HG03025 (cell line): ENCODE data around the gene MUC2.
"Not testable (repeated sequence)": the region's sequence is repeated elsewhere in the genome, so short reads cannot be mapped to it uniquely, and the experiment has no call there.

ENCODE experiments used
- ATAC-seq: cut with Tn5 transposase; IDR thresholded peaks from one replicate; pipeline ENCODE4 v1.9.1; 2021; ENCODE audit warnings: mild to moderate bottlenecking, moderate library complexity; ENCODE audit not compliant: unreplicated experiment, low FRiP score

Gene MUC2

DNA sequence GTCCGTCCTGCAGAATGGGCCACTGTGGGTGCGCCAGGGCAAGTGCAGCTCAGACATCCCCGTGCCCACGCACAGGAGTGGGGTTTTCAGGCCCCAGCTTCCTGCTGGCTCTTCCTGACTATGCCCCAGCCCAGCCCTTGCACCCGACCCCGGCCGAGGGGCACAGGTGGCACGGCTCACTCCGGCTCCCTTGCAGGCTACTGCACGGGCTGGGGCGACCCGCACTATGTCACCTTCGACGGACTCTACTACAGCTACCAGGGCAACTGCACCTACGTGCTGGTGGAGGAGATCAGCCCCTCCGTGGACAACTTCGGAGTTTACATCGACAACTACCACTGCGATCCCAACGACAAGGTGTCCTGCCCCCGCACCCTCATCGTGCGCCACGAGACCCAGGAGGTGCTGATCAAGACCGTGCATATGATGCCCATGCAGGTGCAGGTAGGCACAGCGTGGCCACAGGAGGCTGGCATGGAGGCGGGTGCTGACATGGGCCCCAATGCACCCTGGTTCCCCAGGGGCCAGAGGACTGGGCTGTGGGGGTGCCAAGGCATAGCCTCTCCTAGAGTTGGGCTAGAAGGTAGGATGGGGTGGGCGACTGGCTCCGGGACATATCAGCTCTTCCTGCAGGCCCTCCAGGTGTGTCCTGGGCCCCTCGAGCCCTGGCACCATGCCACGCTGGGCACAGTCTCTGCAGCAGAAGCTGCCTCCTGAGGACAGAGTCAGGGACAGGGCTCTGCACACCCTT, 27.7 kb downstream of the MUC2 start:
- no peak for ATAC-seq

DNA sequence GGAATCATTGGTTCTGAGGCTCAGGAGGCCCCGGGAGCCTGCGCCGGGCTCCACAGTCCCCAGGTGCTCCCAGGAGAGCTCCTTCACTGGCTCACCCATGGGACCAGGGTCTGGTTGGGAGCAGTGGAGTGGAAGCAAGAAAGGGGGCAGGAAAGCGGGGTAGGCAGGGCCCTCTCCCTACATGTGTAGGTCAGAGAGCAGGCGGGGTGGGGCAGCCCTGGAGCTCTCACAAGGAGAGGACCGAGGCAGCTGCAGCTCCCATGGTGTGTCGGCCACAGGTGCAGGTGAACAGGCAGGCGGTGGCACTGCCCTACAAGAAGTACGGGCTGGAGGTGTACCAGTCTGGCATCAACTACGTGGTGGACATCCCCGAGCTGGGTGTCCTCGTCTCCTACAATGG, 28.3 kb downstream of the MUC2 start:
- no peak for ATAC-seq

DNA sequence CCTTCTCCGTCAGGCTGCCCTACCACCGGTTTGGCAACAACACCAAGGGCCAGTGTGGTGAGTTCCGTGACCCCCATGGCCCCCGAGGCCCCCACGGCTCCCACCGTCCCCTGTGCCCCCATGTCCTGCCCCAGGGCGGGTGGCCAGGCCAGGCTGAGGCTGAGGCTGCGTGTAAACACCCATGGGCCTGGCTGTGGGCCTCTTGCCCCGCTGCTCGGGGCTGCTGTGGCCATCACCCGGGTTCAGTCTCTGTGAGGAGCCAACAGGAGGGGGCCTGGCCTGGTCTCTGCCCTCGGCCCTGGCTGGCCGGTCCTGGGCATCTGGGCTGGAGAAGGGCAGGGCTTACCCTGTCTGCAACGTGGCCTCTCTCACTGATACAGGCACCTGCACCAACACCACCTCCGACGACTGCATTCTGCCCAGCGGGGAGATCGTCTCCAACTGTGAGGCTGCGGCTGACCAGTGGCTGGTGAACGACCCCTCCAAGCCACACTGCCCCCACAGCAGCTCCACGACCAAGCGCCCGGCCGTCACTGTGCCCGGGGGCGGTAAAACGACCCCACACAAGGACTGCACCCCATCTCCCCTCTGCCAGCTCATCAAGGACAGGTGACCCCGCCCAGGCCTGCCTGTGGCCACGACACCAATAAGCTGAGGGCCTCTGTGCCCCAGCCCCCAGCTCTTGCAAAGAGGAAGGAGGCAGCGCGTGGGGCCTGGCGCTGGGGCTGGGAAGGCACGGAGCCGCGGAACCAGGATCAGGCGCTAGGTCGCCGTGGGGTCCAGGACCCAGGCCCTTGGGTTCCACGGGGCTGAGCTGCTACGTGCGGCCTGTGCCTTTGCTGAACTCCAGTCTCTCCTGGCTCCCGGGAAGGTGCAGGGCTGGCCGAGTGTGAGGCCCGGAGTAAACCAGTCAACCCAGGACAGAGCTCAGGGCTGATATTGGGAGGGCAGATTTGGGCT, 29.0 kb downstream of the MUC2 start:
- no peak for ATAC-seq

DNA sequence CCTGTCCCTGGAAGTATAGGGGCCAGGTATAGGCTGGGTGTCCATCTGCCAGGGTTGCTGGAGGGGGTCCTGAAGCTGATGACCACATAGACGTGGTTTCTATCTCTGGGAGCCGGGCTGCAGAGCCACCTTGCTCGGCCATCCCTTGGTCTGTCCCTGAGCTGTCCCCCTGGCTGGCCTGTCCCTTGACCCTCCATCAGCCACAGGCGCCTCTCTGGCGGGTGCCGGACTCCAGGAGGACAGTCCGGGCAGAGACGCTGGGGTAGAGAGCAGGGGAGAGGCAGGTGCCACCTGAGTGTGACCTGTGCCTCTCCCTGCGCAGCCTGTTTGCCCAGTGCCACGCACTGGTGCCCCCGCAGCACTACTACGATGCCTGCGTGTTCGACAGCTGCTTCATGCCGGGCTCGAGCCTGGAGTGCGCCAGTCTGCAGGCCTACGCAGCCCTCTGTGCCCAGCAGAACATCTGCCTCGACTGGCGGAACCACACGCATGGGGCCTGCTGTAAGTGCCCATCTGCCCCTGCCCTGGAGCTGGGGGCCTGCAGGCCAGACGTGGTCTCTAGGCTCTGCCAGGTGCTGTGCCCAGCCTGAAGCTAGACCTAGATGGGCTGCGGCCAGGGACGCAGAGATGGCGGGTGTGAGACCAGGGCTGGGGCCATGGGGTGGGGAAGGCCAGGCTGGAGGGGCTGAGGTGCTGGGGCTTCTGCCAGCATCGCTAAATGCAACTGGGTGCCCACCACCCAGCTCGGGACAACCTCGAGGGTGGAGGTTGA, 29.9 kb downstream of the MUC2 start:
- ATAC-seq: no peak

DNA sequence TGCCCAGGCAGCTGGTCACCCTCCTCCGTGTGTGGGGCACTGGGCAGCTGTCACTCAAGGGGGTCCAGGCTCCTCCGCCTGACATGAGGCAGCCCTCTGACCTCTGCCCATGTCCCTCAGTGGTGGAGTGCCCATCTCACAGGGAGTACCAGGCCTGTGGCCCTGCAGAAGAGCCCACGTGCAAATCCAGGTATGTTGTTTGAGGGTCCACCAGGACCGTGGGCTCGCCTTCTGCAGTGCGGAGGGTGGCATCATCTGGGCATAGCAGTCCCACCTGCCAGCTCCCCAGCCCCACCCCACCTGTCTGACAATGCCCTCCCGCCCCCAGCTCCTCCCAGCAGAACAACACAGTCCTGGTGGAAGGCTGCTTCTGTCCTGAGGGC, 30.5 kb downstream of the MUC2 start:
- no peak for ATAC-seq

DNA sequence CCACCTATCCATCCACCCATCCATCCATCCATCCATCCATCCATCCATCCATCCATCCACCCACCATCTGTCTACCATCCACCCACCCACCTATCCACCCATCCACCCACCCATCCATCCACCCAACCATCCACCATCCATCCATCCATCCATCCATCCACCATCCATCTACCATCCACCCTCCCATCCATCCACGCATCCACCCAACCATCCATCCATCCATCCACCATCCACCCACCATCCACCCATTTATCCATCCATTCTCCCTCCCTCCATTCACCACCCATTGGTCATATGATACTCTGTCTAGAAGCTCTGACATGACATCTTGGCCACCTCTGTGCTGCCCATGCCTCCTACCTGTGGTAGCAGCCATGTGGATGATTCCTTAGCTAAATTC, 31.7 kb downstream of the MUC2 start:
- ATAC-seq: no peak

DNA sequence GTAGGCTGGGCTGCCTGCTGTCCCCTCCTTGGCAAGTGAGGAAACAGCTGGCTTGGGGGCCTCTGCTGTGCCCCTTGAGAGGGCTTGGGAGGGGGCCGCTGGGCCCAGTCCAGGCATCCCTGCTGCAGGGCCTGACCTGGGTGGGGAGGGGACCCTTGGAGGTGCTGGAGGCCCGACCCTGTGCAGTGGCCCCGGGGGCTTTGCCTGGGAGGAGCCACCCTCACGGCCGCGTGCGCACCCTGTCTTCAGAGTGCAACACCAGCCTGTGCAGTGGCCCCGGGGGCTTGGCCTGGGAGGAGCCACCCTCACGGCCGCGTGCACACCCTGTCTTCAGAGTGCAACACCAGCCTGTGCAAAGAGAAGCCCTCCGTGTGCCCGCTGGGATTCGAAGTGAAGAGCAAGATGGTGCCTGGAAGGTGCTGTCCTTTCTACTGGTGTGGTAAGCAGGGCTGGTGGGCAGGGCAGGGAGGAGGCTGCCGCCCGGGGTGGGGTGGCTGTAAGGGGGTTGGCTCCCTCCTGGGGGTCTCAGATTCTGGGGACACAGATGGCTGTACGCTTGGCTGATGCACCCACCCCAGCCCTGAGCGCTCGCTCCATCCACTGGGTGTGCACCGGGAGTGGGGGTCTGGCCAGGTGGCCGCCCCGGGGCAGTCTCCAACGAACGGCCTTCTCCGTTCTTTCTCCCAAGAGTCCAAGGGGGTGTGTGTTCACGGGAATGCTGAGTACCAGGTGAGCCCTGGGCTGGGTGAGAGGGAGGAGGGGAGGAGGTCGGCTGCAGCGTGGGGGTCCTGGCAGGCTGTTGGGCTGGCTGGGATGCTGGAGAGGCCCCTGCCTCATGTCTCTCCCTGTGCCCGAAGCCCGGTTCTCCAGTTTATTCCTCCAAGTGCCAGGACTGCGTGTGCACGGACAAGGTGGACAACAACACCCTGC, 32.9 kb downstream of the MUC2 start:
- no peak for ATAC-seq

DNA sequence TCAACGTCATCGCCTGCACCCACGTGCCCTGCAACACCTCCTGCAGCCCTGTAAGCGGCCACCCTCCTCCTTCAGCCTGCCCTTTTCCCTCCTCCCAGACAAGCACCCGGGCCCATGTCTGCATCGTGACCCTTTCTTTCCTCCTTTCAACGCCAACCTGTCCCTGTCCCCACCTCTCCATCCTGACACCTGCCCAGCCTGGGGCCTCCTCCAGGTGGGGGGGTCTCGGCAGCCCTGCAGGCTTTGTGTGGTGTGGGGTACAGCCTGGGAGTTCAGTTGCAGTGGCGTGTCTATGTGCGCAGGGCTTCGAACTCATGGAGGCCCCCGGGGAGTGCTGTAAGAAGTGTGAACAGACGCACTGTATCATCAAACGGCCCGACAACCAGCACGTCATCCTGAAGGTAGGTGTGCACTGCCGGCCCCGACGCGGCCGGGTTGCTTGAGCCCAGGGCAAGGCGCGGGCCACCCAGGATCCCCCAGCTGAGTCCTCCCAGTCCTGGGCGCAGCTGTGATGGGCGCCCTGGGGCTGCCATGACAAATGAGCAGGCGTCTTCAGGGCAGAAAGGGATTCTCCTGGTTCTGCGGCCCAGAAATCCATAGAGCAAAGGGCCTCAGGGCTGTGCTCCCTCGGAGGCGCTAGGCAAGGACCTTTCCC, 33.7 kb downstream of the MUC2 start:
- ATAC-seq: no peak

DNA sequence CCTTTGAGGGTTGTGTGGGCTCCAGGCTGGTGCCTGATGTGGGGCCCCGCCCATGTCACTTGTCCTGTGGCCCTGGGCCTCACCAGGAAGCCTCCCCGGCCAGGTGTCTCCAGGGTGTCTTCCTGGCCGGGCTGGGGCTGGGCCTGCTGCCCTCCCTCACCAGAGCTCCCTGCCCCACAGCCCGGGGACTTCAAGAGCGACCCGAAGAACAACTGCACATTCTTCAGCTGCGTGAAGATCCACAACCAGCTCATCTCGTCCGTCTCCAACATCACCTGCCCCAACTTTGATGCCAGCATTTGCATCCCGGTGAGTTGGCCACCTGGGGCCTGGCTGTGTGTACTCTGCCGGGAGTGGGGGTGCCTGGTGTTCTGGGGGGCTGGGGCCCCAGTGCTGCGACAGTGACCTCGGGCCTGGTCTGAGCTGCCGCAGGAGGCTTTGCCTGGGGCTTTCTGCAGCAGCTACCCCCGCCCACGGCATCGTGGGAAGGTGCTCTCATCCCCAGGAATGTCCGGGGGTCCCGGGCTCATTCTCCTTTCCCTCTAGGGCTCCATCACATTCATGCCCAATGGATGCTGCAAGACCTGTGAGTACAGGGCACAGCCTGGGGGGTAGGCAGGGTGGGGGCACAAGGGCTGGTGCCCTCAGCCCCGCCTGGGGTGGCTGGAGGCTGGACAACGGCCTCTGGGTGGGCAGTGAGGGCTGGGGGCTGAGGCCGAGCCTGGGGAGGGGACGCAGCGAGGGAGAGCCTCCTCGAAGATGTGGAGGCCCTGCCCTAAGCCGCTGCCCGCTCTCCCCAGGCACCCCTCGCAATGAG, 34.6 kb downstream of the MUC2 start:
- ATAC-seq: no peak

DNA sequence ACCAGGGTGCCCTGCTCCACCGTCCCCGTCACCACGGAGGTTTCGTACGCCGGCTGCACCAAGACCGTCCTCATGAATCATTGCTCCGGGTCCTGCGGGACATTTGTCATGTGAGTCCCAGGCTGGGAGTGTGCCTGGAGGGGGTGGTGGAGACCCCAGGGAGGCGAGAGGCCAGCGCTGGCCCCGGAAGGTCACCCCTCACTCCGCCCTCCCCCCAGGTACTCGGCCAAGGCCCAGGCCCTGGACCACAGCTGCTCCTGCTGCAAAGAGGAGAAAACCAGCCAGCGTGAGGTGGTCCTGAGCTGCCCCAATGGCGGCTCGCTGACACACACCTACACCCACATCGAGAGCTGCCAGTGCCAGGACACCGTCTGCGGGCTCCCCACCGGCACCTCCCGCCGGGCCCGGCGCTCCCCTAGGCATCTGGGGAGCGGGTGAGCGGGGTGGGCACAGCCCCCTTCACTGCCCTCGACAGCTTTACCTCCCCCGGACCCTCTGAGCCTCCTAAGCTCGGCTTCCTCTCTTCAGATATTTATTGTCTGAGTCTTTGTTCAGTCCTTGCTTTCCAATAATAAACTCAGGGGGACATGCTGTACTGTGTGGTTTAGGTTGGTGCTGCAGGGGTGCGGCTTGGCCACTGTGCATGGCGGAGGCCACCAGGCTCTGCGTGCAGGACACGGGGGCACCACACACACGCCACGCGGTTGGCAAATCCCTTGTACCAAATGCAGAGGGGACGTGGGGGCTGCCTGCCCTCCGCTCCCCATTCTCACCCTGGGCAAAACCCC, 35.4 kb downstream of the MUC2 start:
- no peak for ATAC-seq

DNA sequence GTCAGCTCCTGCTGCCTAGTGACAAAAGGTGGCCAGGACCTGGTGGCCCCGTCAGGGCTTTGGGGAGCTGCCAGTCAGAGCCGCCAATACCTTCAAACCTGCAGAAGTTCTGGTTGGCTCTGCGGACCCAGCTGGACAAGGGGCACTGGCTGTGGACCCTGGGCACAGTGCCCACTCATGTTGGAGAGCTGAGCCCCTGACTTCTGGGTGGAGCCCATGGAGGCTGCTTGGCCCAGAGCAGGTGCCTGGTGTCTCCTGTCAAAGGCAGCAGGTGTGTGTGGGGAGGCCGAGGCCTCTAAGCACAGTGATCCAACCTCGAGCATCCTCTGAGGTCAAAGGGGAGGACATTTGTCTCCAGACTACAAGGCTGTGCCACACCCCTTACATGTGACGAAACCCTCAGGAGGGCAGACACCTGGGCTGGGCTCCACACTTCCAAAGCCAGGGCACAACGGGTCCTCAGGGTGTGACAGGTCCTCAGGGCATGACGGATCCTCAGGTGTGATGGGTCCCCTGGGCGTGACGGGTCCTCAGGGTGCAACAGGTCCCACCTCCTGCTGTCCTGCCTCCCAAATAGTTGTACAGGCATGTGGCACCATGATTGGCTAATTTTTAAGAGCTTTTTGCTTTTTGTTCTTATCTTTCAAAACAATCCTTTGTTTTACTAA, 37.0 kb downstream of the MUC2 start:
- no peak for ATAC-seq

DNA sequence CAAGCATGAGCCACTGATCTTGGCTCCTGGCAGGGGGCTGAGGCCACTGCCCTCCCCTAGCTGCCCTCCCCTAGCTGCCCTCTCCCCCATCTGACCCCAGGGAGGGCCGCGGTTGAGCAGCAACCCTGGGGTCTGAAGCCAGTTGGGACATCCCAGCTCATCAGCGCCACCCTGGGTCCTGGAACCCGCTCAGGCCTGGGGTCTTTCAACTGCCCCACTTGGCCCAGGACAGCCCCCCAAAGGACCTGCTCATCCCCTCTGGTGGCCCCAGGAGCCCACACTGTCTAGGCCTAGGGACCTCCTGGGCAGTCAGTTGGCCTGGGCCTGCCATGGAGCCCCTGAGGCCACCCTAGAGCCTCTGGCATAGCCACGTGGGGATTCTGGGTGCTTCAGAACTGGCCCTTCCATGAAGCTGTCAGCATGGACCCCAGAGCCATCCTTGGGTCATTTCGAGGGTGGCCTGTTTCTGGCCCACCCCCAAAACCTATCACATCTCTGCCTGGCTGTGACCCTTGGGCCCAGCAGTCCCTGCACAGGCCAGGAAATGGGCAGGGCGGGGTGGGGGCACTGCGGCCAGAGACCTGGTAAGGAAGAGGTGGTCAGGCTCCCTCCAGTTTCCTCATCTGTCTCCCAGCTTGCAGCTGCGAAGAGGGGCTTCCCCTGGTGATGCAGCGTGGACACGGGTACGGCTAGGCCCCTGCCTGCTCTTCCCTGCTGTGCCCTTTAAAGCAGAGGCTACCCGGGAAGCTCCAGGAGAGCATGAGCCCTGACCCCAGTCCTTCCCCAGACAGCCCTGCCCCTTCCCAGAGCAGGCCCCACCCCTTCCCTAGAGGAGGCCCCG, 37.9 kb downstream of the MUC2 start:
- ATAC-seq: no peak

DNA sequence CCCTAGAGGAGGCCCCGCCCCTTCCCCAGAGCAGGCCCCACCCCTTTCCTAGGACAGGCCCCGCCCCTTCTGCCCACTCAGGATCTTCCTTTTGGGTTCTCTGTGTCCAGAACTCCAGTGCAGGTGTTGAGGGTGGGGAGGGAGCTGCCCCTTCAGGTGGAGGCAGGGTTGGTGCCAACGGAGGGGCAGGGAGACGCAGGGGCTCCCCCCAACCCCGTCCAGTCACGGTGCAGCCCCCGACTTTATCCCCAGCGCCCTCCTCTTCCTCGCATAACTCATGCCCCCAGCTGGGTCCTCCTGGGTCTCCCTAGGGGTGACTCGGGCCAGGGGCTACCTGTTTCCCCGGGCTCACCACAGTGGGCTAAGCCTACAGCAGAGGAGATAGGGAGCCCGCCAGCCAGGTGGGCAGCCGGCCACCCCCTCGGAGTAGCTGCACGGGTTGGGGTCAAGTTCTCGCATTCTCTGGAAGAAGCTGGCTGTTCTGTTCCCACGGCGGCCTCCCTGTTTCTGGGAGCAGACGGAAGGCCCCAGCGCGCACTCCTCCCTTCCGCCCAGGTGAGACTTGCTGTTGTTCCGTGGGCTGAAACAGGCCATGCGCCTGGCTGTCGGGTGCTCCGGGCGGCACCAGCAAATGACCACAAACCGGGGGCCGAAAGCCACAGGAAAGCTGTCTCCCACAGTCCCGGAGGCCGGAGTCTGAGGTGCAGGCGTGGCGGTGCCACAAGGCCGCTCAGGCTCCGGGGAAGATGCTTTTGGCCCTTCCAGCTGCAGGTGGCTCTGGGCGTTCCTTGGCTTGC, 38.9 kb downstream of the MUC2 start:
- no peak for ATAC-seq

DNA sequence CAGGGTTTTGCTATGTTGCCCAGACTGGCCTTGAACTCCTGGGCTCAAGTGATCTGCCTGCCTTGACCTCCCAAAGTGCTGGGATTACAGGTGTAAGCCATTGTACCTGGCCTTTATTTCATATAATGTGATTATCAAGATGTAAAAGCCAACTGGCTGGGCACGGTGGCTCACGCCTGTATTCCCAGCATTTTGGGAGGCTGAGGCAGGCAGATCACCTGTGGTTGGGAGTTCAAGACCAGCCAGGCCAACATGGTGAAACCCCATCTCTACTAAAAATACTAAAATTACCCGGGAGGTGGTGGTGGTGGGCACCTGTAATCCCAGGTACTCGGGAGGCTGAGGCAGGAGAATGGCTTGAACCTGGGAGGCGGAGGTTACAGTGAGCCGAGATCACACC, 40.6 kb downstream of the MUC2 start:
- not testable (repeated sequence) for ATAC-seq

DNA sequence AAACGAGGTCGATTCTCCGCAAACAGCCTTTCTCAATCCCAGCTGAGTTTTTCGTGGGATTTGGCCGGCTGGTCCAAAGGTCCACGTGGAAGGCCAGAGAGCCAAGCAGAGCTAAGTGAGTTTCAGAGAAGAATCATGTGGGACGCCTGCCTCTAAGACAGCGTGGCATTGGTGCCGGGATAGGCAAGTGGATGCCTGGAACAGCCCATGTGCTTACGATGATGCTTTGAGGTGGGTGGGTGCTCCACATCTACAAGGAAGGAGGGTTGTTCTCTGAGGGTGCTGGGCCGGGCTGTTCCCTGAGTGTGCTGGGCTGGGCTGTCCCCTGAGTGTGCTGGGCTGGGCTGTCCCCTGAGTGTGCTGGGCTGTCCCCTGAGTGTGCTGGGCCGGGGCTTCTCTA, 41.4 kb downstream of the MUC2 start:
- no peak for ATAC-seq
